ENCODE results near the gene INO80B.
"Not testable (repeated sequence)": the region's sequence is repeated elsewhere in the genome, so short reads cannot be mapped to it uniquely, and the experiment has no call there.

The INO80B gene

GRCh38 chr2:74426181-74426758 is 28.6 kb upstream of the INO80B start:
- no peak for DNase-seq

GRCh38 chr2:74427551-74427950 is 27.3 kb upstream of the INO80B start:
- DNase-seq: no peak

DNA sequence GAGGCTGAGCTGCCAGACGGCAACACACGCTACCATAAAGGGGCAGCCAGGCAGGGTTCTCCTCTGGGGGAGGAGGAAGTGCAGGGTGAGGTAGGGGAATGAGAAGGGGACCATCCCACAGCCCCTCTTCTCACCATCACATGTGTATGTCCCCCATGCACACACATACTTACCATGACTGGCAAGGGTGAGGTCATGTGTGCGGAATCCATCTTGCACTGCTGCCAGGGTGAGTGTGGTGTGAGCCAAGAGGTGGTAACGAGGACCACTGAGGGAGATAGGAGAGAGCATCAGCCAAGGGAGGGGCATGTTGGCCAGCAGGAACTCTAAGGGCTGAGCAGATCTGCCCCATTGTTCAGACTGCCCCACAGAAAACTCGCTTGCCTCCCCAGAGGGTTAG is 26.2 kb upstream of the INO80B start:
- DNase-seq: no peak

DNA sequence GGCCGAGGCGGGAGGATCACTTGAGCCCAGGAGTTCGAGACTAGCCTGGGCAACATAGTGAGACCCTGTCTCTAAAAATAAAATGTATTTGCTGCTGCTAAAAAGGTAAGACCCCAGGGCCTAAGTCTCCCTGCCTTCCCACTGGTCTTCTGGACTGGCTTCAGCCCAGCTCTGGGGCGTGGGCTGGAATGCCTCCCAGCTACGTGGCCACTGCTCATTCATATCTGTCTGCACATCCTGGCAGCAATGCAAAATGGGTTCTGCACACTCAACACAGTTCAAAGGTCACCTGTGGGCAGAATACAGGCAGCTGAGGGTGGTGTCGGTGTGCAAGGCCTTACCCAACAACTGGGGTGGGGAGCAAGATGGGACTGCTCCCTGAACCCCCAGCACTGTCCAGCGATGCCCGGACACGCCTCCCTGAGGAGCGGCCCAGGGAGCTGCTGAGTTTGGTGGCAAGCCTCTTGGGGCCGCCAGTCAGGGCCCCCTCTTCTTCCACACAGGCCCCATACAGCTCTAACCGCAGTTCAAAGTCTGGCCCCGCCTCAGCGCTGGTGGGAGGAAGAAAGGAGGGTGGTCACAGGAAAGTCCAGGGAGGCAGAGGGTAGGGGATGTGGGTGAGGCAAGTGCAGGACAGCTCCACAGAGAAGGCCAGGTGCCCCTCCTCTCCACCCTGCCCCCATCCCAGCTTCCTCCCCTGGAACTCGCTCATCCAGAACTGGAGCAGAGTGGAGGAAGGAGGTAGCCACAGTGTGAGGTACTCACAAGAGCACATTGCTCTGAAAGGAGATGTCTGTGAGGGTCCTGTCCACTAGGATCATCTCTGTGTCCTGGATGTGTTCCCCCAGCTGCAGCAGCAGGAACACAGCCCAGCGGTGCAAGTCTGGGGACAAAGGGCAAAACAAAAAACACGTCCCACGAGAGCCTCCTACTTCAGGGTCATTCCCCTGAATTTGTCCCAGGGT is 25.1 kb upstream of the INO80B start:
- DNase-seq: no peak

DNA sequence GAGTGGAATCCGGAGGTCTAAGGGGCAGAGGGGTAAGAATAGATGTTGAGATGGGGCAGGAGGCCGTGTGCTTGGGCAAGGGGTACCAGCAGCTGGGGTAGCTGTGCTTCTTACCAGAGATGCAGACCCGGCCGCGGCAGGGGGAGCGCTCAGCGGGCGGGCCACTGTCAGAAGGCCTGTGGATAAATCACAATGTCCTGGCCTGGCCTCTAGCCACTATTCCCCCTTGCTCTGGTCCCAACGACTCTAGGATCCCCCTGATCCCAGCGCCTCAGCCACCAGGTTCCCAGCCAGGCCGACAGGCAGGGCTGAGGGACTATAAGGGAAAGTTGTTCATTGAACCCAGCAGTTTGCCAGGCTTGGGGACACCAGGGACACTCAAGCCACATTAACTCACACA is 24.4 kb upstream of the INO80B start:
- no peak for DNase-seq

DNA sequence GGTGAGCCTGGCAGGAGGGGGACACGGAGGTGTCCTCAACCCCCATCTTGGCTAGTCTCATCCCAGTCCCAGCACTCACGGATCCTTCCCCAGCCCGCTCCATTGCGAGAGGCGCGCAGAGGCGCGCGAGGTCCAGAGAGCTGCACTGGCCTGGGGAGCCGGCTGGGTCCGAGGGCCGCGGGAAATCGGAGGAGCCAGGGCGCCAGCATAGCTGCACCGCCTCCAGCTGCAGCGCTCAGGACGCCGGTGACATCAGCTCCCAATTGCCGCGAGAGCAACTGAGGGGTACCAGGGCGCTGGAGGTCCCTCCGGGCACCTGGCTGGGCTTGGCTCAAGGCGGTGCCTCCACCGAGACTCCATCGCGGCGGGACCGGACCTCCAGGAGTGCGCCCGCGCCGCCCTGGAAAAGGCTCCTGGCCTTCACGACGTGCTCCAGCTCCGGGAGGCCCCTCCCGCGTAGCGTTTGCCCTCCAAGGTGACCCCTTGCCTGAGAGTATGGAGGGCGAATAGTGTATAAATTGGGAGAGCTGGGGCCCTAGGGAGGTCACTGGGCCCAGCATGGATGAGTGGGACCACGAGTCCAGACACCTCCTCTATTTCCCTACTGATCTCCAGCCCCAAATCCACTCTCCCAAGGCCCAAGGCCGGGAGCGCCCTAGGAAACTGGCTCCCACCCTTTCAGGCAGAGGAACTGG is 18.6 kb upstream of the INO80B start:
- no peak for DNase-seq

DNA sequence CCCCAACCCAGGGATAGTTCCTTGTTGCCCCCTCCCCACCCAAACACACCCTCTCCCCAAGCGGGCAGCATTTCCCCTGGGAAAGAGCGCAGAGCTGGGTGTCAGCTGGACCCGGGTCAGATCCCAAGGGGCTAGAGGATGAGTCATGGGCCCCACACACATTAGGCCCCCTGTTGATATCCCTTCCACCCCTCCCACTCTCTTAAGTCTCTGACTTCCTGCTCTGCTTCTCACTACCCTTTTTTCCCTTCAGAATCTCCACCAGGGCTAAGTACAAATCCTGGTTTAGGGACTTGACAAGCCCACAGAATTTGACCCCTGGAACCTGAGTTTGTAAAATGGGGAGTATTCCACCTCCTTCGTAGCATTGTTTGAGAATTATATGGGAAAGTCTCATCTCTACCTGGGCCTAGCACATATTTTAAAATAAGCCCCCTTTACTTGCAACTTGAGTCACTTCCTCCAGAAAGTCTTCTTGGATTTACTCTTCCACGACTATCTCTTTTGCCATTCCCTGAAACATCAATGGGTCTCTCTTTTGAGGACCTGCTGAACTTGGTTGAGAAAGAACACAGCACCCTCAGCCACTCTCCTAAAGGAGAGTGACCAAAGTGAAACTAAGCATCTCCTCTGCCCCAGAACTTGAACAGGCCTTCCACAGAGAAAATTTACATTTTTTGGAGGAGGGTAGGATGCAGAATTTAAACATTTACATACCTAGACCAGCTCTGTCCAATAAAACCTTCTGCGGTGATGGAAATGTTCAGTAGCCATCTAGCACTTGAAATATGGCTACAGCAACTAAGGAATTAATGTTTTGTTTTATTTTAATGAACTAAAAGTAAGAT is 17.8 kb upstream of the INO80B start:
- no peak for DNase-seq

GRCh38 chr2:74438248-74438647 is 16.6 kb upstream of the INO80B start:
- no peak for DNase-seq

- no peak for DNase-seq
Observed at GRCh38 chr2:74439373-74439772, 15.5 kb upstream of the INO80B start.

- DNase-seq: no peak
Observed at GRCh38 chr2:74439803-74440377, 15.0 kb upstream of the INO80B start.

DNA sequence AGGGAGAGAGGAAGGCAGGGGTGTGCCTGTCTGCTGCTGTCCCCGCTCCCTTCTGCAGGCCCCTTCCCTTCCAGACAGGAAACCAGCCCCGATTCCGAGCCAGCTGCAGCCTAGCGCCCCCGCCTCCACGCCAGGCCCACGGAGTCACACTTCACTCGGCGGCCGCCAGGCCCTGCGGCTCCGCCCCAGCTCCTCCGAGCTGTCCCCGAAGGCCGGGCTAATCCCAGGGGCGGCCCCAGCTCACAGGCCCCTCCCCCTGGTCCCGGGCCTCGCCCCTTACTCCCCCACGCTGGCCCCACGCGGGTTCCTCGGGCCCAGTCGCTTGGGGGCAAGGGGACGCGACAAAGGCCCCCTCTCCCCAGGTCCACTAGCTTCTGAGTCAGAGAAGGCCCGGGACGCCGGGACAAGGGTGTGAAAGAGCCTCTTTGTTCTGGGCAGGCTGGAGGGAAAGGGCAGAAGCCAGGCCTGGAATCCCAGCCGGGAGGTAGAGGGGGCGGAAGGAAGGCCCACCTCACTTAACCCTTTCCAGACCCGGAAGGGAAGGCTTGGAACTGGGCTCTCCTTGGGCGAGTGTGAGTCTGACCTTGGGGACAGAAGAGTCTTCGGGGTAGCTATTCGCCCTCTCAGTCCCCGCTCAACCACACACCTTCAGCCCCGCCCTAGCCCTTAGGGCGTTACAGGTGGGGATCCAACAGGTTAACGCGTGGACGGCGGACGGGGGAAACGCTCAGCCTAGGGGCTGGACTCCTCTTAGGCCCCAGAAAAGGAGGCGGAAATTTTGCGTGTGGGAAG is 14.3 kb upstream of the INO80B start:
- DNase-seq: peak; percentile 34

DNA sequence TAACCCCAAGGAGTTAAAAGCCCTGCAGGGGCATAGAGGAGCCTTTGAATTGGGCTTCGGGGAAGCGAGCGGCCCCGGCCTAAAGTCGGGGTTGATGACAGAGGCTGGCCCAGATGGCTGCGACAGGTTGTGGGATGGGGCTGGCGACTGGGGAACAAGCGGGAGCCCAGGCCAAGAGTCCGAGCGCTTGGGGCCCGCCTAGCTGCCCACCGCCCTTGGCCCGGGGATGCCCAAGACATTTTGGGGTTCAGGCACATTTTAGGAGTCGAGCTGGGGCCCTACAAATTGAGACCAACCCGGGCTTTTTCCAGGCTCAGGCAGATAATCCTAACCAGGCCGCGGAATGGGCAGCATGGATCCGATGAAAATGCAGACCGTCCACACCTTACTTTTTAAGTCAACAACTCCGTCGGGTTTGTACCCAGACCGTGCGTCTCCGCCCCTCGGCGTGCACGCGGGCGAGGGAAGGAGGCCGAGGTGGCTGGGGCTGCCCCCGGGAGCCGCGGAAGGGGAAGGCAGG is 13.7 kb upstream of the INO80B start:
- no peak for DNase-seq

GRCh38 chr2:74441690-74442482 is 13.0 kb upstream of the INO80B start, which contains the start of gene RTKN:
TSS of gene RTKN (minus strand) at chr2:74441937. CDS start at chr2:74441816, 121 bp downstream.
- DNase-seq: no peak

GRCh38 chr2:74442483-74443297 is 12.2 kb upstream of the INO80B start:
- not testable (repeated sequence) for DNase-seq

DNA sequence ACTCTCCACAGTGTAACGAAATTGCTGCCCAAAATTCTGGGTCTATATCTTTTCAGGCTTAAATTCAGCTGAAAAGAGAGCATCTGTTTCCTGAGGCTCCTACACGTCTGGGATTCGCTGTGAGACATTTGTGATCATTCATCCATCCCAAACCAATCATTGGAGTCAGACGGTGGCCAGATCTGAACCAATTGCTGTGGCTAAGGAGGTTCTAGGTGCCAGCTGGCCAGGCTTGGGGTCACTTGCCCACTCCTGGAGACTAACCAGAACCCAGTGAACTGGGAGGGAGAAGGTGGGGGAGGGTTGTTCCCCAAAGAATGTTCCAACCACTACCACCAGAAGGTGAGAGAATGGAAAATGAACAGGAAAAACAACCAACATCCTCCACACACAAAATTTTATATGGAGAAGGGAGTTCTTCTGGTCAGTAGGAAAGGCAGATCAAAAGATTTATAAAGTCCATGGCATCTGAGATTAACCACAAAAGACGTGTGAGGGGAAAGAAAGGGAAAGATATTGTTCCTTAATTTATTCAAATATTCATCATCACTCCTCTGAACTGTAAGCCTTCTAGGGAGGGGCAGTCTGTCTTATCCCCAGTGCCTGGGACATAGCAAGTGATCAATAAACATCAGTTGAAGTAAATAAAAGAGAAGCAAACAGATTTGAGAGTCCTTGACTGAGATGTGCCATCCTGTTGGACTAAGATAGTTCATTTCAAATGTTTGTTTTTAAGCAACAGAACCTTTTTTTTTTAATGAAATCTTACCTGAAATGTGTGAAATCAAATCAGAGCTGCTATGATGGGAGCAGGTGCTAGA is 10.2 kb upstream of the INO80B start:
- DNase-seq: no peak

DNA sequence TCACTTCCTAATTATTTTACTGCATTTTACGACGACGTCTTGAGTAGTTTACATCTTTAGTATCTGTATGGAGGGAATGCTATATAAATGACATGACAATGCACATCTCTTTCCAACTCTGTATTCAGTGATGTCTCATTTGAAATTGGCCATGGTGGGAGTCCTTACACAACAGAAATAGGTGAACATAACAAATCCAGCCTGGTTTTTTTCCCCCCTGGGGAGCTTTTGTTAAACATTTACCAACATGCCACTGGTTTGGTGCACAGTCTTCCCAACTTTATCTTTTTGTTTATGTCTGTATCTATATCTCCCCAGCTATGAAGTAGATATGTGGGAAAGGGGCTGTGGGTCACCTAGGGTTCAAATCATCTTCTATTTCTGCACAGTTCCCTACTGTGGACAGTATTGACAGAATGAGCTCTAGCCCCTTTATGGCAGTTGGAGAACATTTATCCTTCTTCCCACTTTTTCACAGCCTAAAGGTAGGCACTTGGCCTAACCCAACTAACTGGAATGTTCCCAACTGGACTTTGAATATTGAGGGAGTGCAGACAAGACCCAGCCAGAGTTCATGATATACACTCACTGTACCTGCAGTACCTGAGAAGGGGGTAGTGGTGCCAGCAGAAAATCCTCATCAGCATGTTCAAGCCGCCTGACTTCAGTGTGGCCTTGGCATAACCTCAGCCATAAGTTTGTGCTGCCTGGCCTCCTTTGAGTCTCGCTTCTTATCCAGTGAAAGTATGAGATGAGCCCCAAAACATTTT is 7.5 kb upstream of the INO80B start:
- no peak for DNase-seq

GRCh38 chr2:74448771-74449170 is 6.1 kb upstream of the INO80B start:
- DNase-seq: no peak

Data from activated CD8-positive, alpha-beta memory T cell treated with anti-CD3 and anti-CD28 coated beads, Interleukin-2, amount 50 U/mL, for 4 hours (primary cell).